Activated naive CD4-positive, alpha-beta T cell treated with anti-CD3 and anti-CD28 coated beads, Interleukin-2, amount 50 U/mL, for 24 hours (primary cell): Measurements from ENCODE around the gene CTXND2.
A peak's percentile ranks its signal among the peaks of the same experiment; 100 is the strongest.
"Not testable (repeated sequence)": the region's sequence is repeated elsewhere in the genome, so short reads cannot be mapped to it uniquely, and the experiment has no call there.

Experiments
- H3K27ac Mint-ChIP-seq: one replicate; pipeline ENCODE4 v1.8.0; 2021; ENCODE audit warnings: mild to moderate bottlenecking, mixed read lengths
- H3K27me3 Mint-ChIP-seq: one replicate; pipeline ENCODE4 v1.8.0; 2021; ENCODE audit warnings: mixed read lengths
- H3K36me3 Mint-ChIP-seq: one replicate; pipeline ENCODE4 v1.8.0; 2021; ENCODE audit warnings: mixed read lengths
- H3K4me1 Mint-ChIP-seq: one replicate; pipeline ENCODE4 v1.8.0; 2021; ENCODE audit warnings: mixed read lengths
- H3K4me3 Mint-ChIP-seq: one replicate; pipeline ENCODE4 v1.8.0; 2021; ENCODE audit warnings: mild to moderate bottlenecking, mixed read lengths
- H3K9me3 Mint-ChIP-seq: one replicate; pipeline ENCODE4 v1.8.0; 2021; ENCODE audit warnings: mixed read lengths

CTXND2 gene

GRCh38 chr1:150875197-150876118, 11.5 kb upstream of the CTXND2 start:
- H3K36me3 Mint-ChIP-seq: peaks cover 3% of the 10 kb centered on the region
- peak overlapping the region; percentile 91 for H3K4me3 Mint-ChIP-seq
- peaks cover 33% of the 10 kb centered on the region for H3K4me1 Mint-ChIP-seq
- H3K27ac Mint-ChIP-seq: peak overlapping the region; percentile 76
- H3K9me3 Mint-ChIP-seq: no peaks in the 10 kb centered on the region
- H3K27me3 Mint-ChIP-seq: no peaks in the 10 kb centered on the region

- no peaks in the 10 kb centered on the region for H3K27me3 Mint-ChIP-seq
- no peaks in the 10 kb centered on the region for H3K9me3 Mint-ChIP-seq
- H3K4me1 Mint-ChIP-seq: peaks cover 32% of the 10 kb centered on the region
- H3K27ac Mint-ChIP-seq: no peak overlapping the region
- H3K36me3 Mint-ChIP-seq: peaks cover 3% of the 10 kb centered on the region
- H3K4me3 Mint-ChIP-seq: peak overlapping the region; percentile 91
Measured at GRCh38 chr1:150876119-150876454, 10.8 kb upstream of the CTXND2 start.

GRCh38 chr1:150878931-150879330, 8.0 kb upstream of the CTXND2 start:
- H3K9me3 Mint-ChIP-seq, H3K27ac Mint-ChIP-seq, H3K36me3 Mint-ChIP-seq, H3K27me3 Mint-ChIP-seq, H3K4me3 Mint-ChIP-seq: not testable (repeated sequence)
- H3K4me1 Mint-ChIP-seq: peaks cover 24% of the 10 kb centered on the region

- no peaks in the 10 kb centered on the region for H3K36me3 Mint-ChIP-seq
- H3K27ac Mint-ChIP-seq: peak overlapping the region; percentile 30
- peaks cover 7% of the 10 kb centered on the region for H3K4me1 Mint-ChIP-seq
- H3K27me3 Mint-ChIP-seq: no peaks in the 10 kb centered on the region
- no peaks in the 10 kb centered on the region for H3K9me3 Mint-ChIP-seq
- H3K4me3 Mint-ChIP-seq: no peak overlapping the region
Measured at GRCh38 chr1:150881331-150882070, 5.4 kb upstream of the CTXND2 start.

GRCh38 chr1:150883121-150883520, 3.8 kb upstream of the CTXND2 start:
- H3K36me3 Mint-ChIP-seq, H3K4me3 Mint-ChIP-seq, H3K27ac Mint-ChIP-seq, H3K27me3 Mint-ChIP-seq, H3K9me3 Mint-ChIP-seq, H3K4me1 Mint-ChIP-seq: not testable (repeated sequence)

- no peak overlapping the region for H3K27ac Mint-ChIP-seq
- H3K36me3 Mint-ChIP-seq: peaks cover 2% of the 10 kb centered on the region
- H3K4me3 Mint-ChIP-seq: no peak overlapping the region
- no peaks in the 10 kb centered on the region for H3K27me3 Mint-ChIP-seq
- H3K4me1 Mint-ChIP-seq: peaks cover 29% of the 10 kb centered on the region
- H3K9me3 Mint-ChIP-seq: no peaks in the 10 kb centered on the region
Measured at GRCh38 chr1:150888727-150889126, 1.8 kb downstream of the CTXND2 start.

GRCh38 chr1:150890033-150890416, 3.1 kb downstream of the CTXND2 start:
- peaks cover 2% of the 10 kb centered on the region for H3K36me3 Mint-ChIP-seq
- no peaks in the 10 kb centered on the region for H3K27me3 Mint-ChIP-seq
- H3K9me3 Mint-ChIP-seq: no peaks in the 10 kb centered on the region
- H3K4me1 Mint-ChIP-seq: peaks cover 29% of the 10 kb centered on the region
- H3K27ac Mint-ChIP-seq: peak overlapping the region; percentile 53
- H3K4me3 Mint-ChIP-seq: peak overlapping the region; percentile 61

GRCh38 chr1:150893336-150893913, 6.5 kb downstream of the CTXND2 start:
- peaks cover 31% of the 10 kb centered on the region for H3K4me1 Mint-ChIP-seq
- no peak overlapping the region for H3K27ac Mint-ChIP-seq
- peaks cover 2% of the 10 kb centered on the region for H3K36me3 Mint-ChIP-seq
- H3K27me3 Mint-ChIP-seq: peaks cover 1% of the 10 kb centered on the region
- H3K9me3 Mint-ChIP-seq: no peaks in the 10 kb centered on the region
- no peak overlapping the region for H3K4me3 Mint-ChIP-seq

- Mint-ChIP-seq H3K4me3 (no peak overlapping the region), H3K36me3 (no peaks in the 10 kb centered on the region), H3K27ac (no peak overlapping the region), H3K4me1 (peaks cover 14% of the 10 kb centered on the region), H3K9me3 (no peaks in the 10 kb centered on the region), H3K27me3 (peaks cover 1% of the 10 kb centered on the region)
Measured at GRCh38 chr1:150895618-150896017, 8.7 kb downstream of the CTXND2 start.

GRCh38 chr1:150899795-150900194, 12.9 kb downstream of the CTXND2 start:
- not testable (repeated sequence) for H3K27ac Mint-ChIP-seq, H3K36me3 Mint-ChIP-seq, H3K27me3 Mint-ChIP-seq, H3K4me3 Mint-ChIP-seq, H3K9me3 Mint-ChIP-seq, H3K4me1 Mint-ChIP-seq

GRCh38 chr1:150902346-150902745, 15.4 kb downstream of the CTXND2 start:
- no peaks in the 10 kb centered on the region for H3K36me3 Mint-ChIP-seq
- no peak overlapping the region for H3K4me3 Mint-ChIP-seq
- H3K9me3 Mint-ChIP-seq: no peaks in the 10 kb centered on the region
- peaks cover 3% of the 10 kb centered on the region for H3K4me1 Mint-ChIP-seq
- H3K27me3 Mint-ChIP-seq: no peaks in the 10 kb centered on the region
- no peak overlapping the region for H3K27ac Mint-ChIP-seq

GRCh38 chr1:150902751-150903150, 15.8 kb downstream of the CTXND2 start:
- Mint-ChIP-seq H3K27ac (no peak overlapping the region), H3K27me3 (no peaks in the 10 kb centered on the region), H3K9me3 (no peaks in the 10 kb centered on the region), H3K36me3 (no peaks in the 10 kb centered on the region), H3K4me1 (peaks cover 4% of the 10 kb centered on the region), H3K4me3 (no peak overlapping the region)

- Mint-ChIP-seq H3K9me3 (no peaks in the 10 kb centered on the region), H3K36me3 (no peaks in the 10 kb centered on the region), H3K27me3 (no peaks in the 10 kb centered on the region), H3K4me1 (peaks cover 4% of the 10 kb centered on the region), H3K4me3 (no peak overlapping the region), H3K27ac (no peak overlapping the region)
Measured at GRCh38 chr1:150905301-150905700, 18.4 kb downstream of the CTXND2 start.

GRCh38 chr1:150906329-150906728, 19.4 kb downstream of the CTXND2 start:
- no peaks in the 10 kb centered on the region for H3K9me3 Mint-ChIP-seq
- H3K27ac Mint-ChIP-seq: no peak overlapping the region
- H3K4me1 Mint-ChIP-seq: peaks cover 4% of the 10 kb centered on the region
- no peaks in the 10 kb centered on the region for H3K36me3 Mint-ChIP-seq
- H3K4me3 Mint-ChIP-seq: no peak overlapping the region
- H3K27me3 Mint-ChIP-seq: no peaks in the 10 kb centered on the region

GRCh38 chr1:150906813-150907212, 19.9 kb downstream of the CTXND2 start:
- Mint-ChIP-seq H3K9me3 (no peaks in the 10 kb centered on the region), H3K27ac (no peak overlapping the region), H3K4me3 (no peak overlapping the region), H3K36me3 (no peaks in the 10 kb centered on the region), H3K4me1 (peaks cover 4% of the 10 kb centered on the region), H3K27me3 (no peaks in the 10 kb centered on the region)

GRCh38 chr1:150909585-150910180, 22.7 kb downstream of the CTXND2 start:
- Mint-ChIP-seq H3K36me3 (no peaks in the 10 kb centered on the region), H3K4me1 (peaks cover 4% of the 10 kb centered on the region), H3K27ac (no peak overlapping the region), H3K9me3 (no peaks in the 10 kb centered on the region), H3K4me3 (no peak overlapping the region), H3K27me3 (no peaks in the 10 kb centered on the region)
